CD14-positive monocyte (primary cell): ENCODE data around the gene ZFHX3. TPM values are rescaled to one million over a fixed set of nuclear protein-coding genes. Genes with fewer than 3 reads are reported as not detected.

ENCODE experiments used
- DNase-seq, 3 donors: peaks; one replicate each; pipeline ENCODE4 v3.0.0-alpha.2; 2011 to 2022
- H2AFZ ChIP-seq: 2 replicates; pipeline ENCODE4 v1.6.0; 2012; ENCODE audit warnings: mild to moderate bottlenecking, low read depth, low read length, inconsistent platforms; ENCODE audit not compliant: insufficient read depth, poor library complexity, severe bottlenecking
- H3K27ac ChIP-seq, 2 donors: 1 replicate in 1 of 2; 2 replicates in 1 of 2; pipeline ENCODE4 v1.5.1; 2012 to 2013; ENCODE audit warnings: low read length in 2 of 2, control low read depth in 1 of 2, inconsistent platforms in 1 of 2, low read depth in 1 of 2, mild to moderate bottlenecking in 1 of 2
- H3K27me3 ChIP-seq, 2 donors: one replicate each; pipeline versions ENCODE4 v1.6.0 to v1.6.1; 2011 to 2013; ENCODE audit warnings: low read length in 2 of 2; ENCODE audit not compliant: control insufficient read depth in 2 of 2, insufficient read depth in 2 of 2
- H3K36me3 ChIP-seq, 2 donors: replicated peaks in 1 of 2; 1 replicate in 1 of 2; 2 replicates in 1 of 2; pipeline versions ENCODE4 v1.5.1 to v1.6.1; 2012 to 2013; ENCODE audit warnings: low read length in 2 of 2, control low read depth in 1 of 2, inconsistent platforms in 1 of 2, mild to moderate bottlenecking in 1 of 2; ENCODE audit not compliant: insufficient read depth in 2 of 2, control insufficient read depth in 1 of 2
- H3K4me1 ChIP-seq, 2 donors: 1 replicate in 1 of 2; 2 replicates in 1 of 2; pipeline versions ENCODE4 v1.5.1 to v1.6.1; 2012 to 2013; ENCODE audit warnings: low read length in 2 of 2, control low read depth in 1 of 2, inconsistent platforms in 1 of 2, mild to moderate bottlenecking in 1 of 2, moderate library complexity in 1 of 2; ENCODE audit not compliant: insufficient read depth in 2 of 2, control insufficient read depth in 1 of 2
- H3K4me2 ChIP-seq: replicated peaks from 2 replicates; pipeline ENCODE3; 2012; ENCODE audit warnings: low read length, moderate library complexity, mild to moderate bottlenecking; ENCODE audit not compliant: poor library complexity, severe bottlenecking; ENCODE audit errors: extremely low read depth
- H3K4me3 ChIP-seq, 3 experiments: fragments of 200-600 bp in 1 of 3; sonication (generic) in 1 of 3; replicated peaks in 1 of 3; 1 replicate in 2 of 3; 2 replicates in 1 of 3; pipeline ENCODE4 v1.5.1; 2011 to 2013; ENCODE audit warnings: low read length in 3 of 3, mild to moderate bottlenecking in 3 of 3, control low read depth in 2 of 3, low read depth in 2 of 3, inconsistent platforms in 1 of 3, moderate library complexity in 1 of 3
- H3K79me2 ChIP-seq: 2 replicates; pipeline ENCODE4 v1.6.0; 2012; ENCODE audit warnings: mild to moderate bottlenecking, control low read depth, inconsistent platforms, low read length, moderate library complexity; ENCODE audit not compliant: insufficient read depth
- H3K9ac ChIP-seq: 2 replicates; pipeline ENCODE4 v1.6.0; 2017; ENCODE audit warnings: low read length, mild to moderate bottlenecking; ENCODE audit not compliant: insufficient read depth, poor library complexity, severe bottlenecking
- H3K9me3 ChIP-seq, 2 donors: replicated peaks in 1 of 2; 1 replicate in 1 of 2; 2 replicates in 1 of 2; pipeline versions ENCODE4 v1.5.1 to v1.6.1; 2012 to 2013; ENCODE audit warnings: low read length in 2 of 2, control low read depth in 1 of 2; ENCODE audit not compliant: control insufficient read depth in 1 of 2, insufficient read depth in 1 of 2
- H4K20me1 ChIP-seq: 2 replicates; pipeline ENCODE4 v1.6.0; 2012; ENCODE audit warnings: mild to moderate bottlenecking, low read length, control low read depth, moderate library complexity; ENCODE audit not compliant: insufficient read depth
- H3K27ac Mint-ChIP-seq, 7 donors: one replicate each; pipeline ENCODE4 v1.8.0; 2020; ENCODE audit warnings: mild to moderate bottlenecking in 7 of 7, mixed read lengths in 7 of 7, moderate library complexity in 6 of 7, inconsistent platforms in 2 of 7
- H3K27me3 Mint-ChIP-seq, 3 donors: one replicate each; pipeline ENCODE4 v1.8.0; 2021 to 2022; ENCODE audit warnings: low read depth in 3 of 3, mild to moderate bottlenecking in 3 of 3, mixed read lengths in 3 of 3, moderate library complexity in 3 of 3, inconsistent platforms in 1 of 3
- H3K36me3 Mint-ChIP-seq, 2 donors: one replicate each; pipeline ENCODE4 v1.8.0; 2020; ENCODE audit warnings: mixed read lengths in 2 of 2, inconsistent platforms in 1 of 2, mild to moderate bottlenecking in 1 of 2
- H3K4me1 Mint-ChIP-seq: one replicate; pipeline ENCODE4 v1.8.0; 2020; ENCODE audit warnings: mild to moderate bottlenecking, mixed read lengths
- H3K4me3 Mint-ChIP-seq, 2 donors: one replicate each; pipeline ENCODE4 v1.8.0; 2020; ENCODE audit warnings: mild to moderate bottlenecking in 2 of 2, mixed read lengths in 2 of 2, moderate library complexity in 1 of 2
- H3K9me3 Mint-ChIP-seq, 7 donors: one replicate each; pipeline ENCODE4 v1.8.0; 2020 to 2022; ENCODE audit warnings: mixed read lengths in 7 of 7, mild to moderate bottlenecking in 6 of 7, moderate library complexity in 6 of 7, inconsistent platforms in 2 of 7
- WGBS: methylation state at CpG from one replicate; pipeline ENCODE4 v1.1.5; 2013; ENCODE audit warnings: missing lambda C conversion rate; ENCODE audit not compliant: insufficient coverage; 5-methylcytosine and 5-hydroxymethylcytosine counted together
- intact Hi-C, 2 donors: fragments of 100-400 bp; cut with micrococcal nuclease; formaldehyde crosslinking; loops; one replicate each; pipeline versions ENCODE4 v1.15.0 to v1.15.1; 2023
- polyA plus RNA-seq, 3 donors: library from polyadenylated mRNA; depleted of rRNA in 1 of 3; unstranded in 2 of 3; stranded (reverse) in 1 of 3; fragments of 300-500 nt in 2 of 3; fragments of >200 nt in 1 of 3; fragmentation: Illumina TruSeq in 2 of 3; gene quantifications; 1 replicate in 2 of 3; 2 replicates in 1 of 3; pipeline ENCODE4 v1.2.3, GENCODE V29; 2012 to 2021
- TF ChIP-seq, protein P1 (sequence below): fragments of 200-600 bp; IDR thresholded peaks from one replicate; pipeline ENCODE4 v1.8.0; 2022; ENCODE audit warnings: antibody characterized with exemption, mild to moderate bottlenecking

Gene ZFHX3
- polyA plus RNA-seq, 3 donors = 0.42 to 4.2 (median 0.43) TPM

DNA sequence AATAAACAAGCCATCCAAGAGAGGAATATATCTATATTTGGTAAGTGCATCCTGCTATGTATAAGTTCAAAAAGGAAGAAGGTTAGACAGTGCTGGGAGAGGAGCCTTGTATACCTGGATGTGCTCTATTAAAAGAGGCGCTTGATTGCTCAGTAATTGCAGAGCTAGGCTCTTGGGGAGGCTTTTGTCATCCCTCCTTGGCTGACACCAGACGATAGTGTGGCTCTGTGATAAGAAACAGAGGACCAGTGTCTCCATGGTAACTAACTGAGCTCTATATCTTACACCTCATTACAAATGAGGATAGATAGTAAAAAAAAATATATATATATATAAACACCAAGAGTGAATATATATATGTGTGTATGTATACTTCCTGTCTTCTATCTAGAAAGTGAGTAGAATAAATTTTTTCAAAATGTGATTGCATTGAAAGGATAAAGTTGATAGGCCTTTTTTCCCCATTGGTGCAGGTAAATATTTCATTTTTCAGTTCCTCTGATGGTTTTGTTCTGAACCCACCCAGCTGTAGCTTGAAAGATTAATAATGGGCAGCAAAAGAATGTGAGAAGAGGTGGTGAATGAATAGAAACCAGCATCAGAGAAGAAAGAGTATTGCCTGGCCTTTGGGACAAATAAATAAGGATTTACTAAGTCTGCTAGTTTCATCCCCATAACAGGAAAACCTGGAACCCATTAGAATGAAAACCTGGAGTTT, 303.7 kb downstream of the ZFHX3 start:
- Histone ChIP-seq H4K20me1 (no peaks in the 10 kb centered on the region), H3K9ac (no peak overlapping the region), H2AFZ (no peak overlapping the region), H3K4me3 (no peak overlapping the region), H3K27ac (no peak overlapping the region), H3K9me3 (no peaks in the 10 kb centered on the region), H3K4me2 (no peak overlapping the region), H3K79me2 (no peaks in the 10 kb centered on the region), H3K27me3 (no peaks in the 10 kb centered on the region), H3K36me3 (no peaks in the 10 kb centered on the region), H3K4me1 (no peaks in the 10 kb centered on the region)
- DNase-seq = no peak
- 83% methylated on average over 1 of the region's 2 CpGs for WGBS
- Mint-ChIP-seq H3K27ac (no peak overlapping the region), H3K4me3 (no peak overlapping the region), H3K4me1 (no peaks in the 10 kb centered on the region), H3K9me3 (peaks cover 0 to 4% (median 2%) of the 10 kb centered on the region in 7 donors), H3K27me3 (no peaks in the 10 kb centered on the region), H3K36me3 (no peaks in the 10 kb centered on the region)
- TF ChIP-seq, protein P1, sequence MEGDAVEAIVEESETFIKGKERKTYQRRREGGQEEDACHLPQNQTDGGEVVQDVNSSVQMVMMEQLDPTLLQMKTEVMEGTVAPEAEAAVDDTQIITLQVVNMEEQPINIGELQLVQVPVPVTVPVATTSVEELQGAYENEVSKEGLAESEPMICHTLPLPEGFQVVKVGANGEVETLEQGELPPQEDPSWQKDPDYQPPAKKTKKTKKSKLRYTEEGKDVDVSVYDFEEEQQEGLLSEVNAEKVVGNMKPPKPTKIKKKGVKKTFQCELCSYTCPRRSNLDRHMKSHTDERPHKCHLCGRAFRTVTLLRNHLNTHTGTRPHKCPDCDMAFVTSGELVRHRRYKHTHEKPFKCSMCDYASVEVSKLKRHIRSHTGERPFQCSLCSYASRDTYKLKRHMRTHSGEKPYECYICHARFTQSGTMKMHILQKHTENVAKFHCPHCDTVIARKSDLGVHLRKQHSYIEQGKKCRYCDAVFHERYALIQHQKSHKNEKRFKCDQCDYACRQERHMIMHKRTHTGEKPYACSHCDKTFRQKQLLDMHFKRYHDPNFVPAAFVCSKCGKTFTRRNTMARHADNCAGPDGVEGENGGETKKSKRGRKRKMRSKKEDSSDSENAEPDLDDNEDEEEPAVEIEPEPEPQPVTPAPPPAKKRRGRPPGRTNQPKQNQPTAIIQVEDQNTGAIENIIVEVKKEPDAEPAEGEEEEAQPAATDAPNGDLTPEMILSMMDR = no peak
- intact Hi-C loops = no loop called here

DNA sequence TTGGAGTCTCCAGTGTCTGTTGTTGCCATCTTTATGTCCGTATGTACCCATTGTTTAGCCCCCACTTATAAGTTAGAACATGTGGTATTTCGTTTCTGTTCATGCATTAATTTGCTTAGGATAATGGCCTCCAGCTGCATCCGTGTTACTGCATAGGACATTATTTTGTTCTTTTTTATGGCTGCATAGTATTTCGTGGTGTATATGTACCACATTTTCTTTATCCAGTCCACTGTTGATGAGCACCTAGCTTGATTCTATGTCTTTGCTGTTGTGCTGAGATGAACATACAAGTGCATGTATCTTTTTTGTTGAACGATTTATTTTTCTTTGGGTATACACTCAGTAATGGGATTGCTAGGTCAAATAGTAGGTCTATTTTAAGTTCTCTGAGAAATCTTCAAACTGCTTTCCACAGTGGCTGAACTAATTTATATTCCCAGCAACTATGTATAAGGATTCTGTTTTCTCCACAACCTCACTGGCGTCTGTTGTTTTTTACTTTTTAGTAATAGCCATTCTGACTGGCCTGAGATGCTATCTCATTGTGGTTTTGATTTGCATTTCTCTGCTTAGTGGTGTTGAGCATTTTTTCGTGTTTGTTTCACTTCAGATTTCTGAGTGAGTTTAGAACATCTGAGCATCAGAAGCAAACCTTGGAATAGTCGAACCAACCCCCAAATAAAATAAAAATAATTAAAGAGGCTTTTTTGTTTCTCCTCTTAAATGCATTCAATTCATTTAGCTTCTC, 304.7 kb downstream of the ZFHX3 start:
- H3K9me3 ChIP-seq = no peaks in the 10 kb centered on the region
- no peaks in the 10 kb centered on the region for H3K79me2 ChIP-seq
- no peaks in the 10 kb centered on the region for H3K27me3 ChIP-seq
- H3K4me1 Mint-ChIP-seq = no peaks in the 10 kb centered on the region
- no peaks in the 10 kb centered on the region for H3K36me3 Mint-ChIP-seq
- DNase-seq = no peak
- H4K20me1 ChIP-seq = no peaks in the 10 kb centered on the region
- H3K4me3 Mint-ChIP-seq = no peak overlapping the region
- no CpG with 5 or more reads among the region's 8 CpGs for WGBS
- H3K27me3 Mint-ChIP-seq = no peaks in the 10 kb centered on the region
- H3K9ac ChIP-seq = no peak overlapping the region
- H3K27ac Mint-ChIP-seq = no peak overlapping the region
- H3K4me1 ChIP-seq = no peaks in the 10 kb centered on the region
- H2AFZ ChIP-seq = no peak overlapping the region
- no peak overlapping the region for H3K27ac ChIP-seq
- no peaks in the 10 kb centered on the region for H3K36me3 ChIP-seq
- intact Hi-C loops = no loop called here
- H3K4me3 ChIP-seq = no peak overlapping the region
- H3K4me2 ChIP-seq = no peak overlapping the region
- H3K9me3 Mint-ChIP-seq = peaks cover 0 to 4% (median 2%) of the 10 kb centered on the region in 7 donors
- TF ChIP-seq, protein P1 = no peak
